Measurements from ENCODE around the gene ATF7IP.

The ATF7IP gene

DNA sequence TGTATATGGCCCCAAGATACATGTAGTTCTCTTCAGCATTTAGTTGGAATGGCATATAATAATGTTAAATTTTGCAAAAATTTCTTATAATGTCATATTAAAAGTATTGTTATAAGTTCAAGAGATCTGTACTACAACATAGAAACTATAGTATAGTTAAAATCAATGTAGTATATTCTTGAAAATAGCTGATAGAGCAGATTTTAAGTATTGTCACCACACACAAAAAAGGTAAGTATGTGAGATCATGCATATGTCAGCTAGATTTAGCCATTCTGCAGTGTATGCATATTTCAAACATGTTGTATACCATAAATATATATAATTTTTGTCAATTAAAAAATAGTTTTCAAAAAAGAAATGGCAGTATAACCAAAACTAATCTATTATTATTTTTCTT lies 115.7 kb downstream of the ATF7IP start:
- DNase-seq (ENCODE audit: low read depth) = no peak

DNA sequence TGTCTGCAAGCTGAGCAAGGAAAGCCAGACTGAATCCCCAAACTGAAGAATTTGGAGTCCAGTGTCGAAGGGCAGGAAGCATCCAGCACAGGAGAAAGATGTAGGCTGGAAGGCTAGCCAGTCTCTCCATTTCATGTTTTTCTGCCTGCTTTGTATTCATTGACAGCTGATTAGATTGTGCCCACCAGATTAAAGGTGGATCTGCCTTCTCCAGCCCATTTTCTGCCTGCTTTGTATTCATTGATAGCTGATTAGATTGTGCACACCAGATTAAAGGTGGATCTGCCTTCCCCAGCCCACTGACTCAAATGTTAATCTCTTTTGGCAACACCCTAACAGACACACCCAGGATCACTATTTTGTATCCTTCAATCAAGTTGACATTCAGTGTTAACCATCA lies 116.9 kb downstream of the ATF7IP start:
- DNase-seq (ENCODE audit: low read depth) = no peak

DNA sequence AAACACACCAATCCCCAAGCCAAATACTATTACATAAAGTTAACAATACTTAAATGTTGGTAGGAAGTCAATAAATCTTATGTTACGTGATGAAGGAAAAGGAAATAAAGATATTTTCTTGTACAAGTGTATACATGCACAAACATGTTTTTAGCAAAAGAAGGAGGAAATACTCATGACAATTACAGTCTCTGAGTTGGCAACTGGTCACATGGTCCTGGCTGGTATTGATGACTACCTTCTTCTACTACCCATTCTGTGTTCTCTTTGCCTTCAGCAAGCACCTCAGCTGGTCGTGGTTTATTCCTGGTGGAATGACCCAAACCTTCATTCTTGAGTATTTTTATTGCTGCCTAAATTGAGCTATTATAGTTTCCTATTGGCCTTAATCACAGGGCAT lies 117.4 kb downstream of the ATF7IP start:
- no peak for DNase-seq (ENCODE audit: low read depth)

DNA sequence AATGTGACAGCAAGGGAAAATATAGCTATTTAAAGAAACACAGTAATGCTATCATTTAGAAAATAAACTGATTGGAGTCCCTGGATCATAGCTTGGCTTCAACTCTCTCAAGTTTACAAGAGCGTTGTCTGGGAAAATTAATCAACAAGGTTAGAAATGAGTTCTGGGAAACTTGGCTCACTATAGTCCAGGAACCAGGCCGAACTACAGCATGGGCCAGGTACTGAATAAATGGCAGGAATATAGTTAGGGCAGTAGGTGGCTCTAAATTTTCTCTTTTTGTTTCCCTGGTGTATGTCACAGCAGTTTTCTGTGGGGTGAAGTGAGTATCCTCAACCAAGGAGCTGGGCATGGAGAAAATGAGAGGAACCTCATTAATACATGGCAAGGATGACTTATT lies 129.8 kb downstream of the ATF7IP start:
- DNase-seq (ENCODE audit: low read depth) = no peak

DNA sequence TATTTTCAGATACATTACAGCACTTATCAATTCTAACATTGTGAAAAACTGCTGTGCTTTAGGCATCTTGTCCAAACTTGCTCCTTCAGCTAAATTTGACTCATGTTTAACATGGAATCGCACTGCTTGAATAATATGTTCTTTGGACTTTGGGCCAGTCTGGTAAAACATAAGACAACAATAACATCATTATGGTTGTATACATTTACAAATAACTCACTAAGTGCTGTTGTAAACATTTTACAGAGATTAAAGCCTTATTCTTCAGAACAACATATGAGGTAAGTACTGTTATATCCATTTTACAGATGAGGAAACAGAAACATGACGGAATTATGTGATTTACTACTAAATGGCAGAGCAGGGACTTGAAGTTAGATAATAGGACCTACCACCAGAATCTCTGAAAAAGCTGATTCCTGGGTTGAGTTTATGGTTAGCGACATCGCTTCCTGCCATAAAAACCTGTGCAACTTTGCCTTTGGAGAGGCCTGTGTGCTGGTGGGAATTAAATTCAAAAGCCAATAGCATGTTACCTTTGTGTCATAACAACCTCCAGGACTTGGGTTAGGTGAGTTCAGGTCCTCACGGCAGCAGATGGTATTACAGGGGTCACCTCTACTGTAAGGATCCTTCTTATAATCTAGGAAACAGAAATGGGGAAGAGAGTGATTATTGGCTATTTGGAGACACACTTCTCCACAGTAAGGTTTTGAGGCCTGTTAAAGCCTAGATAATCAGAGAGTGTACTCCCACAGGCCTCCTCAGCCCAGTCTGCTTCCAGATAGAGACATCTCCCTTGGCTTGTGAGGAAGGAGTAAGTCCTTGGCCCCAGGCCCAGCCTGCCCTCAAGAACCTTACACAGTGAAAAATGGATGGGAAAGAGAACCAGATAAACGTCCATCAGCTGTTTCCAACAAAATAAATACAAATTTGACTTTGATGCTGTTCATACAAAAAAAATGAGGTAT lies 140.4 kb downstream of the ATF7IP start:
- DNase-seq (ENCODE audit: low read depth) = no peak

DNA sequence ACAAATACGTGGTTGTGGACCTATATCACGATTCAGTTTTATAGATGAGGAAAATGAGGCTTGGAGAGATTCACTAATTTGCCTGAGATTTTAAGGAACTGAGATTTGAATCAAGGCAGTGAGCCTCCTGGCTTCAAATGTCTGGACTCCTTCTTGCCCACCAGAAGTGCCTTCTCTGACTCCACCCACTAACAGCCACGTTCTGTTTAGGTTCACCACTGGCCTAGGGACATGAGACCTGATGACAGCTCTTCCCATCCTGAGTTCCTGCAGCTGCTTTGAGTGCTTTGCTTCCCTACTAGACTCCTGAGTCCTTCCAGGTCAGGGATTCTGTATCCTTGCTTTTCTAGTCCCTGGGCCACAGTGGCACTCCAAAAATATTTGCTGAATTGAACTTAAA lies 145.1 kb downstream of the ATF7IP start:
- no peak for DNase-seq (ENCODE audit: low read depth)

DNA sequence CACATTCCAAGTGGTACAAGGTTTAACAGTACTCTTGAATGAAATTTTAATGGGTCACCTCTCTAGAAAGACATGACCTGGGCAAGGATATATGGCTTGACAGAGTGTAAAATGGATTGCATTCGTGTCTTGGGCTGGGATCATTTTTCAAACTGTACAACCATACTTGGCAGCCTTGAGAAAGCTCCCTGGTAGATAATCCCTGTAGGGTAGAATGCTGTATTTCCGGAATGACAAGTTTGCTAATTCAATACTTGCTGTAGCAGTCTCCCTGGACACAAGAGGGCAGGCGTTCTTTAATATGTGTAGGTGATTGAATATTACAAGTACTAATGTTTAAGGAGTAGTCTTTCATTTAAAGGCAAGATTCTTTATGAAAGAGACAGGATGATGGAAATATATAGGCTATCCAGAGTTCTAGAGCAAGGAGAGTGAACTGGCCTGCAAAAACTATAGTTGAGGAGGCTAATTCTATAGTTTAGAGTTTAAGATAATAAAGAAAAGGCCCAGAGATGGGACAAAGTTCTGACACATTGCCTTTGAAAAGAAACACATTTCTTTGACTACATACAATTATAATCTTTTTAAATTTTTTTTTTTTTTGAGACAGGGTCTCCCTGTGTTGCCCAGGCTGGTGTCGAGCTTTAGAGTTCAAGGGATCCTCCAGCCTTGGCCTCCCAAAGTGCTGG lies 148.8 kb downstream of the ATF7IP start:
- peak; percentile 13 for DNase-seq (ENCODE audit: low read depth)

DNA sequence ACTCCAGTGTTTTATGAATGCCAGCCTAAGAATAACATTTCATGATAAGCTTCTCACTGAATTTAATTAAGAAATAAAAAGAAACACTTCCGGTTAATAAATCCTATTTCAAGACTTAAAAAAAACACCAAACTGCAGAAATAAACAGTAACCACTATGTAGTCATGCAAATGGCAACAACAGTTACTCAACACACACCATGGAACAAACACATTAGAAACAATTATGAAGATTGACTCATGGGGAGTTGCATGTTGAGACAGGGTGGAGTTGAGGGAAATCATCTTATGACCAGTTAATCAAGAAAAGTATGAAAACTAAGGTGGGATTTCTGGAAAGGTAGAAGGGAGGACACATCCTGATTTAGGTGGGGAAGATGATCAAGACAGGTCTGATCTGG lies 149.5 kb downstream of the ATF7IP start:
- peak; percentile 9 for DNase-seq (ENCODE audit: low read depth)

DNA sequence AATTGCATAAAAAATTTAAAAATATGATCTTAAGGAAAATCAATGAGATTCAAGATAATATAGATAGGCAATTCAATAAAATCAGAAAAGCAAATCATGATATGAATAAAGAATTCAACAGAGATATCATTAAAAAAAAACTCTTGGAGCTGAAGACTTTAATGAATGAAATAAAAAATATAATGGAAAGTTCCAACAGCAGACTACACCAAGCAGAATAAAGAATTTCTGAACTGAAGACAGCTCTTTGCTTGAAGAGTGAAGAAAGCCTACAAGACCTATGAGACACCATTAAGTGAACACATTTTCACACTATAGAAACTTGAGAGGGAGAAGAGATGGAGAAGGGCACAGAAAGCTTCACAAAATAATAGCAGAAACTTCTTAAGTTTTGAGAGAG lies 156.3 kb downstream of the ATF7IP start:
- no peak for DNase-seq (ENCODE audit: low read depth)

DNA sequence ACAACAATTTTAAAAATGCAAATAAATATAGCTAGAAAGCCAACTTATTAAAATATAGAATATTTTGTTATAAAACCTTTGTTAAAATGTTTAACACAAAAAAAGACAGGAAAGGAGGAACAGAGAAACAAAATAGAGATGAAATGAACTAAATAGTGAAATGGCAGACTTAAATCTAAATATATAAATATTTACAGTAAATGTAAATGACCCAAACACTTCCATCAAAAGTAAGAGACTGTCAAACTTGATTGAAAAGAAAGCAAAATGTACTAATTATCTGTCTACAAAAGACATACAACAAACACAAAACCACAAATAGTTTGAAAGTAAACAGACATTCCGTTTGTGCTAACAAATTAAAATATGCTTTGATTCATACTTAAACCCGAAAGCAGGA lies 160.5 kb downstream of the ATF7IP start:
- no peak for DNase-seq (ENCODE audit: low read depth)

DNA sequence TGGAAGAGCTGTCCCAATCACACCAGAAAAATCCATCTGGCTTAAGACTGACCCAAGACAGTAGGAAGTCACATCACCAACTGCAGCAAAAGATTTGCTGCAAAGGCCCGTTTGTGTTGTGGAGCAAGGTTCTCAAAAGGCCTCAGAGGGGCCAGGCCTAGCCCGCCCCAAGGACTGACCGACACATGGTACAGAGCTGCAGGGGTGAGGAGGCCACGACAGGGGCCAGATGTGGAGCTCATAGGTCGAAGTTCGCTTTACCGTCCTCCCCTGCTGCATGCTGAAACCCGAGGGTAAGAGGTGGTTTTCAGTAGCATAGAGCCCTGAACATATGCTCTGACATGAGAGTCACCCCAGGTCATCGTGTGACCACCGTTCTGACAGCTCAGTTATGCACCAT lies 166.7 kb downstream of the ATF7IP start:
- no peak for DNase-seq (ENCODE audit: low read depth)

DNA sequence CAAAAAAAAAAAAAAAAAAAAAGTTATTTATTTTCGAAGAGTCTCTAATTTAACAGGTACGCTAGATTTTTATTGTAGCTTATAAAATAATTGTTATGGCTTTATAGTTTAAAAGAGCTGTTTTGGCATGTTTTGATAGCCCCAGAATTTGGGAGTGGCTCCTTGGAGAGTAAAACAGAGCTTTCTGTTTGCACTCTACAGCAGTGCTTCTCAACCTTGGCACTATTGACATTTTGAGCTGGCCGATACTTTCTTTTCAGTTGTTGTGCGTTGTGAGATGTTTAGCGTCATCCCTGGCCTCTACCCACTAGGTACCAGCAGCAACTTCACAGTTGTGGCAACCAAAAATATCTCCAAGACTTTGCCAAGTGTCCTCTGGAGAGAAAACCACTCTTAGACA lies 171.6 kb downstream of the ATF7IP start:
- DNase-seq (ENCODE audit: low read depth) = no peak

DNA sequence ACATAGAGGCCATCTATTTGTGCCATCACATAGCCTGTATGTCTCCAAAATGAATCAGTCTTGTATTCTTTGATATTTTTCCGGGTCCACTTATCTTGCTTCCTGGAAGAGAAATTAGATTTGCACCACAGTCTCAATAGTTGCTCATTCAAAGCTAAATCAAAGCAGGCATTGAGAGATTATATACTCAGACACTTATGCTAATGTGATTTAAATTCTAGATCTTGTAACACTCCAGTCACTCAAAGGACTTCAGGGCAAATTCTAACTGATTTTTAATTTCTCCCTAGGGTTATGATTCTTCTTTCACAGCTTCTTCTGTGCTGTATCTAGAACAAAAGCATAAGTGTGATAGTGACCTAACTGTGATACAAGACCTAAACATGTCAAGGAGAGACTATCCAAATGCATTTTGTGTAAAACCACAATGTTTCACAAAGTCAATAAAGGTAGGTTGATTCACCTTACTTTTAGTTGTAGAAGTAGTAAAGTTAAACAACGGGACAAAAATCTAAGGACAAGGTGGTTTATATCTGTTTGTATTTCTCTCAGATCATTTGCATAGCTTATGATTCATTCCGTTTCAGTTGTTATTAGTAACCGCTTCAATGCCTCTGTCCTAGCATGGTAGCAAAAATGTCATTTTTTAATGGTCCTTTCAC lies 175.4 kb downstream of the ATF7IP start:
- no peak for DNase-seq (ENCODE audit: low read depth)

DNA sequence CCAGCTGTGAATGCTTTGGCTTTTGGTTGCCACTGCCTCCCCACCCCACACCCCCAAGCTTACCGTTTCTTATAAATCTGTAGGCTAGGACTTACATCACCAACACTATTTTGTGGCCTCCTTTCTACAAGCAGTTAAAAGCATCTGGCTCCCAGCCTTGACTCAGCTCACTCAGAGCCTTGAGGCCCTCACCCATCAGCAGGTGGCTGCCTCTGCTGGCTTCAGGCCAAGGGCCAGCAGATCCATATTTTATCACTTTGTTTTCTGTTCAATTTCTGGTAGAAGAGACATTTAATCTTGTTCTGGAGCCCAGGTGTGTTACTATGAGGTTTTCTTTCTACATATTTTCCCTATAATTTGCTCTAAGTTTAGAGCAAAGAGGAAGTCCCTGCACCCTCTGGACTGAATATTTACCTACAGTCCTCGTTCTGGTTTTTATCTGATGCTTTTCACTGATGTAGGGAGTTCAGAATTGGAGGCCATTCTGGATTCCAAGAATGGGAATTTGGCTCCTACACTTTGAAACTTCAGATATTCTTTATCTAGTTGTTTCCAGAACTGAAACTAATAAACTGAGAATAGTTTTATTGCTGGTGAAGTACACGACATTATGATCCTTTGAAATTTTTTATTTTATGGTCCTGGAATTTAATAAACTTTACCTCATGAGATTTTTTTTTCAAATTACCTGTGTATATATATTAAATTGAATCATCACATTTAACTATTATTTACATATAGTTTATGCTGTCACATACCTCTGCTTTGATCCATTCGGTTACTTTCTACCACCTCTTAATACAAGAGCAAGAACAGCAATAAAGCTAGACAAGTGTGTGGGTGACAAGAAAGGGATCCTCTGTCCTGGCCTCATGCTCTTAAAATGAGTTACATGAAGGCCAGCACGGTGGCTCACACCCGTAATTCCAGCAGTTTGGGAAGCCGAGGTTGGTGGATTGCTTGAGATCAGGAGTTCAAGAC lies 180.0 kb downstream of the ATF7IP start:
- DNase-seq (ENCODE audit: low read depth) = no peak

DNA sequence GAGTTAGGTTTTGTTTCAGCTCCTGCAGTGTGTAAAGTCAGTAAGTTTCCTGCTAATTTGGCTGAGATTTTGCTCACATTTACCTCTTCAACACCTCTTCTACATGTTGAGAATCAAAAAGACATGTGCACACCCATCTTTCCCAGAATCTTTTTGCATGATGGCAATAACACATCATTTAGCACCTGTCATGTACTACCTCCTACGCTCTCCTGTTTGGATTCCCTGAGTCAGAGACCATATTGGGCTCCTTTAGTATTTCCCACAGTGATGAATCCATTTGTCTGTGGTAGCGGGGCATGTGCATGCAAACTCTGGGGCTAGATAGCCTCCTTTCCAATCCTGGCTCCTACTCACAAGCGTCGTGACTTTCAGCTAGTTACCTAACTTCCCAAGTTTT lies 182.1 kb downstream of the ATF7IP start:
- DNase-seq (ENCODE audit: low read depth) = no peak

DNA sequence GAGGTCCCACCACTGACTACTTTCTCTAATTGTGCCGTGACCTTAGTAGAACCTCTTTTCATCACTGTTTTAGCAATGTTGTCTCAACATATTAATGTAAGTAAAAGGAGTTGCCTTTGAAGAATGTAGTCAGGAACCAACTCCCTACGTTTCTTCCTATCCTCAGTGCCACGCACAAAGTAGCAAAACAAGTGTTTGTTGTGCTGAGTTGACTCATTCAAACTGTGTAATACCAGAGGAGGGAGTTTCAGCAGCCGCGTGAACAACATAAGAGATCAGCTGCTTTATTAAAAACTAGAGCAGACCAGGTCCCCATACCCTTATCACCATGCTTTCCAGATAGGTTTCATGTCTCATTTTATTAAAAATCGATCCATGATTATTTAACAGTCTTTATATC lies 183.1 kb downstream of the ATF7IP start:
- DNase-seq (ENCODE audit: low read depth) = no peak

Data from fibroblast of gingiva (primary cell).